GM12878 (cell line): ENCODE results near the gene AGBL4. TPM values are rescaled to one million over a fixed set of nuclear protein-coding genes. Genes with fewer than 3 reads are reported as not detected.

Experiments used
- ATAC-seq: fragments of 200-7000 bp; cut with Tn5 transposase; 3 replicates; pipeline ENCODE4 v1.9.1; 2020; ENCODE audit warnings: mild to moderate bottlenecking, moderate library complexity
- BruUV-seq: library from RNA; stranded (reverse); fragments of 400-500 nt; replicated peaks from 2 replicates; lab custom pipeline; 2021; lab: Mats Ljungman, UMichigan
- CTCF ChIA-PET: fragments of 300-600 bp; sonication (Branson Sonifier 250); formaldehyde crosslinking; extraction: SDS; loops from one replicate; lab custom pipeline; 2021; ENCODE audit warnings: inconsistent platforms; lab: Yijun Ruan, JAX
- POLR2A ChIA-PET: fragments of 350-600 bp; formaldehyde crosslinking; extraction: SDS; loops from one replicate; lab custom pipeline; 2021; ENCODE audit warnings: inconsistent platforms; lab: Charles Lee
- RAD21 ChIA-PET: fragments of 300-600 bp; sonication (Branson Sonifier 250); formaldehyde crosslinking; loops from one replicate; lab custom pipeline; 2023; ENCODE audit warnings: antibody characterized with exemption; ENCODE audit not compliant: unreplicated experiment; lab: Charles Lee
- SMC1A ChIA-PET: fragments of 300-600 bp; sonication (Branson Sonifier 250); formaldehyde crosslinking; loops from one replicate; lab custom pipeline; 2023; ENCODE audit not compliant: unreplicated experiment, uncharacterized antibody; lab: Charles Lee
- DNase-seq: peaks from one replicate; pipeline ENCODE4 v3.0.0-alpha.2; 2011; ENCODE audit warnings: low read depth, low spot score
- FAIRE-seq: peaks from 3 replicates; lab custom pipeline; 2011; peaks lifted over from hg19 to GRCh38; lab: Jason Lieb, UNC
- H2AFZ ChIP-seq: 2 replicates; pipeline ENCODE4 v1.6.0; 2011; ENCODE audit warnings: low read depth, low read length, control low read depth; ENCODE audit not compliant: control insufficient read depth
- H3K27ac ChIP-seq: 2 replicates; pipeline ENCODE4 v1.5.1; 2011; ENCODE audit warnings: control low read depth; ENCODE audit not compliant: control insufficient read depth, insufficient read depth
- H3K27me3 ChIP-seq, 2 experiments: replicated peaks in 1 of 2; 2 replicates each; pipeline versions ENCODE4 v1.6.0 to v1.6.1; 2011; ENCODE audit warnings: low read length in 1 of 2; ENCODE audit not compliant: control insufficient read depth in 2 of 2, insufficient read depth in 2 of 2
- H3K36me3 ChIP-seq, 2 experiments: 2 replicates each; pipeline ENCODE4 v1.5.1; 2011; ENCODE audit warnings: low read length in 1 of 2; ENCODE audit not compliant: control insufficient read depth in 2 of 2, insufficient read depth in 2 of 2
- H3K4me1 ChIP-seq: 2 replicates; pipeline ENCODE4 v1.6.1; 2011; ENCODE audit warnings: mild to moderate bottlenecking, low read length, moderate library complexity, mixed read lengths; ENCODE audit not compliant: control insufficient read depth, insufficient read depth
- H3K4me2 ChIP-seq: 2 replicates; pipeline ENCODE4 v1.6.0; 2011; ENCODE audit warnings: control low read depth; ENCODE audit not compliant: control insufficient read depth, insufficient read depth
- H3K4me3 ChIP-seq: fragments of 200-600 bp; sonication (generic); 2 replicates; pipeline ENCODE4 v1.5.1; 2016
- H3K79me2 ChIP-seq: 2 replicates; pipeline ENCODE4 v1.6.0; 2011; ENCODE audit warnings: low read length; ENCODE audit not compliant: control insufficient read depth, insufficient read depth
- H3K9ac ChIP-seq: 2 replicates; pipeline ENCODE4 v1.8.0; 2011; ENCODE audit warnings: low read length, control low read depth, mixed read lengths; ENCODE audit not compliant: control insufficient read depth, insufficient read depth
- H3K9me3 ChIP-seq: replicated peaks from 3 replicates; pipeline ENCODE4 v1.5.1; 2011; ENCODE audit warnings: mild to moderate bottlenecking, low read length; ENCODE audit not compliant: control insufficient read depth, insufficient read depth
- H4K20me1 ChIP-seq: 2 replicates; pipeline ENCODE4 v1.6.0; 2011; ENCODE audit not compliant: control insufficient read depth, insufficient read depth
- BRCA1 ChIP-seq: IDR thresholded peaks from 2 replicates; pipeline ENCODE4 v1.6.1; 2011; ENCODE audit warnings: low read depth, low read length, improper control_type of control experiment
- CHD2 ChIP-seq: IDR thresholded peaks from 2 replicates; pipeline ENCODE4 v1.6.1; 2011; ENCODE audit warnings: low read depth, low read length, improper control_type of control experiment, borderline replicate concordance
- EP300 ChIP-seq, 2 experiments: fragments of 150-350 bp in 1 of 2; IDR thresholded peaks; 2 replicates each; pipeline ENCODE4 v1.6.1; 2011 to 2012; ENCODE audit warnings: low read depth in 2 of 2, low read length in 2 of 2, borderline replicate concordance in 1 of 2, improper control_type of control experiment in 1 of 2, inconsistent platforms in 1 of 2; ENCODE audit not compliant: control insufficient read depth in 1 of 2
- IRF4 ChIP-seq: IDR thresholded peaks from 2 replicates; pipeline ENCODE4 v1.6.1; 2011; ENCODE audit warnings: low read depth, low read length
- NRF1 ChIP-seq: conservative IDR thresholded peaks from 2 replicates; pipeline ENCODE4 v1.6.1; 2011; ENCODE audit warnings: mild to moderate bottlenecking, low read depth, low read length, improper control_type of control experiment
- RB1 ChIP-seq: fragments of 450-650 bp; formaldehyde crosslinking; IDR thresholded peaks from 2 replicates; pipeline ENCODE4 v1.6.1; 2017; ENCODE audit warnings: mild to moderate bottlenecking, borderline replicate concordance
- RELA ChIP-seq: fragments of 450-650 bp; IDR thresholded peaks from 2 replicates; pipeline ENCODE4 v1.8.0; 2014; ENCODE audit warnings: borderline replicate concordance; ENCODE audit not compliant: partially characterized antibody
- SRF ChIP-seq, 2 experiments: IDR thresholded peaks; 2 replicates each; pipeline ENCODE4 v1.6.1; 2011; ENCODE audit warnings: low read depth in 2 of 2, low read length in 2 of 2, mild to moderate bottlenecking in 1 of 2, moderate library complexity in 1 of 2
- WGBS: methylation state at CpG from one replicate; pipeline ENCODE4 v1.1.6; 2016; ENCODE audit warnings: low lambda C conversion rate; ENCODE audit not compliant: insufficient replicate concordance, insufficient coverage; ENCODE audit errors: missing lambda C conversion rate; 5-methylcytosine and 5-hydroxymethylcytosine counted together
- in situ Hi-C: fragments of 300-500 bp; cut with MboI; formaldehyde crosslinking; loops from 9 replicates; pipeline ENCODE4 v1.14.3; 2018; ENCODE audit warnings: mixed read lengths
- intact Hi-C: fragments of 100-400 bp; cut with micrococcal nuclease; formaldehyde crosslinking; loops from one replicate; pipeline ENCODE4 v1.14.2; 2022; ENCODE audit not compliant: unreplicated experiment
- polyA plus RNA-seq, 11 experiments: library from polyadenylated mRNA; depleted of rRNA in 4 of 11; unstranded in 6 of 11; stranded (reverse) in 5 of 11; fragments of >200 nt; fragmentation: Nextera tagmentation in 4 of 11; fragmentation: Illumina TruSeq in 1 of 11; extraction: Ambion mirVana in 4 of 11; extraction: Trizol in 1 of 11; gene quantifications; 1 replicate in 1 of 11; 2 replicates in 10 of 11; pipeline versions ENCODE4 v1.2.1 to v1.2.3, GENCODE V29; 2011 to 2016; ENCODE audit warnings: inconsistent platforms in 2 of 11, missing spikeins in 2 of 11, low read depth in 1 of 11
- total RNA-seq, 4 experiments: library from RNA; depleted of rRNA in 3 of 4; stranded (reverse); fragments of >200 nt in 3 of 4; fragmentation: Illumina TruSeq in 1 of 4; extraction: Trizol in 1 of 4; gene quantifications; 2 replicates each; pipeline versions ENCODE4 v1.2.1 to v1.2.3, GENCODE V29; 2013 to 2021
- TF ChIP-seq, protein P1 (sequence below): fragments of 450-650 bp; IDR thresholded peaks from 2 replicates; pipeline ENCODE4 v1.6.1; 2017; ENCODE audit warnings: mild to moderate bottlenecking, moderate library complexity

AGBL4 gene
- total and polyA plus RNA-seq, 10 of the 15 experiments (the other 5 are each of a cell fraction or from before 2014, with no cell fraction given): 0.31 TPM; not detected in 9

- TF ChIP-seq BRCA1 (no peak), EP300 (IDR thresholded peaks at IDR 0.05; ENCODE audit: borderline replicate concordance in 1 of 2, control insufficient read depth in 1 of 2, low read depth in 2 of 2, low read length in 2 of 2) (no peak)
These were observed 1280.3 kb downstream of the AGBL4 start (continued) for GRCh38 chr1:48743480-48743879.

- FAIRE-seq: no peak
- Histone ChIP-seq H2AFZ (no peak overlapping the region), H4K20me1 (no peaks in the 10 kb centered on the region), H3K4me2 (no peak overlapping the region), H3K27me3 (no peaks in the 10 kb centered on the region; a peak in 1 of 4 replicates), H3K27ac (no peak overlapping the region), H3K4me3 (no peak overlapping the region), H3K9me3 (no peaks in the 10 kb centered on the region), H3K9ac (no peak overlapping the region), H3K36me3 (no peaks in the 10 kb centered on the region), H3K4me1 (no peaks in the 10 kb centered on the region), H3K79me2 (no peaks in the 10 kb centered on the region)
- WGBS: 47% methylated on average over 7 of the region's 7 CpGs
- SMC1A ChIA-PET: no interaction called here
- no peak for ATAC-seq
- RAD21 ChIA-PET: no interaction called here
- CTCF ChIA-PET: no interaction called here
- TF ChIP-seq RB1: no peak
- TF ChIP-seq IRF4: no peak
- TF ChIP-seq SRF (IDR thresholded peaks at IDR 0.05; ENCODE audit: low read depth in 2 of 2, low read length in 2 of 2): no peak
- TF ChIP-seq NRF1: no peak
- no peak for TF ChIP-seq RELA
- TF ChIP-seq, protein P1, sequence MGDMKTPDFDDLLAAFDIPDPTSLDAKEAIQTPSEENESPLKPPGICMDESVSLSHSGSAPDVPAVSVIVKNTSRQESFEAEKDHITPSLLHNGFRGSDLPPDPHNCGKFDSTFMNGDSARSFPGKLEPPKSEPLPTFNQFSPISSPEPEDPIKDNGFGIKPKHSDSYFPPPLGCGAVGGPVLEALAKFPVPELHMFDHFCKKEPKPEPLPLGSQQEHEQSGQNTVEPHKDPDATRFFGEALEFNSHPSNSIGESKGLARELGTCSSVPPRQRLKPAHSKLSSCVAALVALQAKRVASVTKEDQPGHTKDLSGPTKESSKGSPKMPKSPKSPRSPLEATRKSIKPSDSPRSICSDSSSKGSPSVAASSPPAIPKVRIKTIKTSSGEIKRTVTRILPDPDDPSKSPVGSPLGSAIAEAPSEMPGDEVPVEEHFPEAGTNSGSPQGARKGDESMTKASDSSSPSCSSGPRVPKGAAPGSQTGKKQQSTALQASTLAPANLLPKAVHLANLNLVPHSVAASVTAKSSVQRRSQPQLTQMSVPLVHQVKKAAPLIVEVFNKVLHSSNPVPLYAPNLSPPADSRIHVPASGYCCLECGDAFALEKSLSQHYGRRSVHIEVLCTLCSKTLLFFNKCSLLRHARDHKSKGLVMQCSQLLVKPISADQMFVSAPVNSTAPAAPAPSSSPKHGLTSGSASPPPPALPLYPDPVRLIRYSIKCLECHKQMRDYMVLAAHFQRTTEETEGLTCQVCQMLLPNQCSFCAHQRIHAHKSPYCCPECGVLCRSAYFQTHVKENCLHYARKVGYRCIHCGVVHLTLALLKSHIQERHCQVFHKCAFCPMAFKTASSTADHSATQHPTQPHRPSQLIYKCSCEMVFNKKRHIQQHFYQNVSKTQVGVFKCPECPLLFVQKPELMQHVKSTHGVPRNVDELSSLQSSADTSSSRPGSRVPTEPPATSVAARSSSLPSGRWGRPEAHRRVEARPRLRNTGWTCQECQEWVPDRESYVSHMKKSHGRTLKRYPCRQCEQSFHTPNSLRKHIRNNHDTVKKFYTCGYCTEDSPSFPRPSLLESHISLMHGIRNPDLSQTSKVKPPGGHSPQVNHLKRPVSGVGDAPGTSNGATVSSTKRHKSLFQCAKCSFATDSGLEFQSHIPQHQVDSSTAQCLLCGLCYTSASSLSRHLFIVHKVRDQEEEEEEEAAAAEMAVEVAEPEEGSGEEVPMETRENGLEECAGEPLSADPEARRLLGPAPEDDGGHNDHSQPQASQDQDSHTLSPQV: no peak
- no peak for TF ChIP-seq CHD2
- intact Hi-C loops (no loop called here), in situ Hi-C loops (no loop called here)
- POLR2A ChIA-PET: no interaction called here
- no peak for DNase-seq
- BruUV-seq: no TSS peak
These were observed 1282.4 kb downstream of the AGBL4 start for GRCh38 chr1:48741380-48741779.
